Calu3 (cell line): Measurements from ENCODE around the gene EFR3B. TPM values are rescaled to one million over a fixed set of nuclear protein-coding genes. Genes with fewer than 3 reads are reported as not detected.

ENCODE experiments used
- BruUV-seq: library from RNA; stranded (reverse); fragments of 400-500 nt; replicated peaks from 2 replicates; lab custom pipeline; 2021; lab: Mats Ljungman, UMichigan
- CTCF ChIA-PET: fragments of 300-600 bp; sonication (Branson Sonifier 250); formaldehyde crosslinking; loops from one replicate; lab custom pipeline; 2022; ENCODE audit warnings: antibody characterized with exemption; lab: Charles Lee
- DNase-seq: peaks from one replicate; pipeline ENCODE4 v3.0.0; 2022
- H3K27ac Mint-ChIP-seq: one replicate; pipeline ENCODE4 v1.8.0; 2022; ENCODE audit warnings: mixed read lengths; ENCODE audit not compliant: unreplicated experiment
- H3K27me3 Mint-ChIP-seq: one replicate; pipeline ENCODE4 v1.8.0; 2022; ENCODE audit warnings: mixed read lengths; ENCODE audit not compliant: unreplicated experiment
- H3K36me3 Mint-ChIP-seq: one replicate; pipeline ENCODE4 v1.8.0; 2022; ENCODE audit warnings: mild to moderate bottlenecking, moderate library complexity, mixed read lengths; ENCODE audit not compliant: insufficient read depth, unreplicated experiment
- H3K4me1 Mint-ChIP-seq: one replicate; pipeline ENCODE4 v1.8.0; 2022; ENCODE audit warnings: mild to moderate bottlenecking, low read depth, mixed read lengths; ENCODE audit not compliant: unreplicated experiment
- H3K4me3 Mint-ChIP-seq: one replicate; pipeline ENCODE4 v1.8.0; 2022; ENCODE audit warnings: mild to moderate bottlenecking, low read depth, moderate library complexity, mixed read lengths; ENCODE audit not compliant: unreplicated experiment
- H3K9me3 Mint-ChIP-seq: one replicate; pipeline ENCODE4 v1.8.0; 2022; ENCODE audit warnings: low read depth, mixed read lengths; ENCODE audit not compliant: unreplicated experiment
- intact Hi-C: fragments of 100-400 bp; cut with micrococcal nuclease; formaldehyde crosslinking; loops from one replicate; pipeline ENCODE4 v1.10.0; 2022; ENCODE audit not compliant: unreplicated experiment
- total RNA-seq: library from RNA; stranded (reverse); gene quantifications from 2 replicates; pipeline ENCODE4 v1.2.3, GENCODE V29; 2022
- TF ChIP-seq, protein P1 (sequence below): fragments of 200-600 bp; IDR thresholded peaks from one replicate; pipeline ENCODE4 v1.8.0; 2022; ENCODE audit warnings: antibody characterized with exemption; ENCODE audit not compliant: unreplicated experiment

Gene EFR3B
- total RNA-seq, 1 experiment from 2014 or later, result 0.17 TPM

DNA sequence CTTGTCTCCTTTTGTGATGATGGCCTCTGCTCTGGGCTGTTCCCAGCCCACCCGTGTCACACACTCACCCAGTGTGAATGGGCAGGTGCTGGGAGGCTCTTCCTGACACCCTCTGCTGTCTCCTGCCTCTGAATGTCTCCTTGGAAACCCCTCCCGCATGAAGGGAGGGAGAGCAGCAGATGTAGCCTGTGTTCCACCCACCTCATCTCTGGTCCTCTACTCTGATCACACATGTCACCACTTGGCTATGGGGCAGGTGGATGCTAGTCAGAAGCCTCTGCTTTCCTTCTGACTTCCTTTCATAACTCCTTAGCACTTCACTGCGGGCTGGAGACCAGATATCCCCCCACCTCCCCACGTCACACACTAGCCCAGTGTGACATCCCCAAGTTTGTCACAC lies 23.9 kb downstream of the EFR3B start:
- Mint-ChIP-seq H3K4me3 (no peak overlapping the region), H3K9me3 (peaks cover 3% of the 10 kb centered on the region), H3K27ac (no peak overlapping the region), H3K4me1 (no peaks in the 10 kb centered on the region), H3K27me3 (peaks cover 13% of the 10 kb centered on the region), H3K36me3 (no peaks in the 10 kb centered on the region)
- no TSS peak for BruUV-seq
- intact Hi-C loops, result no loop called here
- TF ChIP-seq, protein P1, sequence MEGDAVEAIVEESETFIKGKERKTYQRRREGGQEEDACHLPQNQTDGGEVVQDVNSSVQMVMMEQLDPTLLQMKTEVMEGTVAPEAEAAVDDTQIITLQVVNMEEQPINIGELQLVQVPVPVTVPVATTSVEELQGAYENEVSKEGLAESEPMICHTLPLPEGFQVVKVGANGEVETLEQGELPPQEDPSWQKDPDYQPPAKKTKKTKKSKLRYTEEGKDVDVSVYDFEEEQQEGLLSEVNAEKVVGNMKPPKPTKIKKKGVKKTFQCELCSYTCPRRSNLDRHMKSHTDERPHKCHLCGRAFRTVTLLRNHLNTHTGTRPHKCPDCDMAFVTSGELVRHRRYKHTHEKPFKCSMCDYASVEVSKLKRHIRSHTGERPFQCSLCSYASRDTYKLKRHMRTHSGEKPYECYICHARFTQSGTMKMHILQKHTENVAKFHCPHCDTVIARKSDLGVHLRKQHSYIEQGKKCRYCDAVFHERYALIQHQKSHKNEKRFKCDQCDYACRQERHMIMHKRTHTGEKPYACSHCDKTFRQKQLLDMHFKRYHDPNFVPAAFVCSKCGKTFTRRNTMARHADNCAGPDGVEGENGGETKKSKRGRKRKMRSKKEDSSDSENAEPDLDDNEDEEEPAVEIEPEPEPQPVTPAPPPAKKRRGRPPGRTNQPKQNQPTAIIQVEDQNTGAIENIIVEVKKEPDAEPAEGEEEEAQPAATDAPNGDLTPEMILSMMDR, result no peak
- no peak for DNase-seq
- CTCF ChIA-PET, result interaction anchor here (0.6 kb wide), 1 partner anchor 243 kb away, joined by 5 read pairs; no protein-coding TSS in a partner anchor

DNA sequence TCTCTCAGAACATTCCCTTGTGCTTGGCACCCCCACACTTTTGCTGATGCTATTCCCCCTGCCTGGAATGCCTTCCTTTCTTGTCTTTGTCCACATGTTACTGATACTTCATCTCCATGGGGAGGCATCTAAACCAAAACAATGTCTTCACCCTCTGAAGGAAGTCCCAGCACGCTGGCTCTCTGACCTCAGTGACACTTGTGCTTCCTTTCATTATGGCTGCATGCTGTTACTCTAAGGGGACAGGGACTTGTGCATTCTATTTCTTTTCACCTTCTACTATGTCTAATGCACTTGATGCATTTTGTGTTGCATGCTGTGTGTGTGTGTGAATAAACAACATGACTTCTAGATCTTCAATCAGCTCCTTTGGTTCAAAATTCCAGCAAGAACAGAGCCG lies 24.6 kb downstream of the EFR3B start:
- DNase-seq, result no peak
- H3K4me1 Mint-ChIP-seq, result no peaks in the 10 kb centered on the region
- CTCF ChIA-PET, result no interaction called here
- BruUV-seq, result no TSS peak
- H3K36me3 Mint-ChIP-seq, result no peaks in the 10 kb centered on the region
- H3K4me3 Mint-ChIP-seq, result no peak overlapping the region
- TF ChIP-seq, protein P1, result no peak
- H3K27me3 Mint-ChIP-seq, result peaks cover 20% of the 10 kb centered on the region
- intact Hi-C loops, result no loop called here
- H3K9me3 Mint-ChIP-seq, result peaks cover 3% of the 10 kb centered on the region
- no peak overlapping the region for H3K27ac Mint-ChIP-seq

DNA sequence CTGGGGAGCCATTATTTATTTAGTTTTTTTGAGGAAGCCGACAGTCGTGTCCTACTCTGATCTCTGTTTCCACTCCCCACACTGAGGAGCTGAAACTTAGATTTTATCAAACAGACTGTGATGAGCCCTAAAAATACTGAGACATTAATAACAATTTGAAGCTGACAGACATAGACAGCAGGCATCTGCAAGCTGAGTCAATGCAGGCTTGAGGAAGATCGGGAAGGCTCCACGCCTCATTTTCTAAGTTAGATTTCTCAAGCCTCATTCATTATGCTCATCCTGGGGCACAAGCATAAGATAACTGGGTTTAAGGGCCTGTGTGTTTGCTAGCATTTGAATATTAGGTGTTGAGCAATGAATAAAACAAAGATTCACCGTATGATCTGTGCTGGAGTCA lies 26.3 kb downstream of the EFR3B start:
- Mint-ChIP-seq H3K27me3 (peaks cover 28% of the 10 kb centered on the region), H3K36me3 (no peaks in the 10 kb centered on the region), H3K4me1 (no peaks in the 10 kb centered on the region), H3K9me3 (peaks cover 3% of the 10 kb centered on the region), H3K4me3 (no peak overlapping the region), H3K27ac (no peak overlapping the region)
- BruUV-seq, result no TSS peak
- intact Hi-C loops, result no loop called here
- no peak for DNase-seq
- CTCF ChIA-PET, result interaction anchor here (0.6 kb wide), 1 partner anchor 17 kb away, joined by 3 read pairs; no protein-coding TSS in a partner anchor
- TF ChIP-seq, protein P1, result no peak

DNA sequence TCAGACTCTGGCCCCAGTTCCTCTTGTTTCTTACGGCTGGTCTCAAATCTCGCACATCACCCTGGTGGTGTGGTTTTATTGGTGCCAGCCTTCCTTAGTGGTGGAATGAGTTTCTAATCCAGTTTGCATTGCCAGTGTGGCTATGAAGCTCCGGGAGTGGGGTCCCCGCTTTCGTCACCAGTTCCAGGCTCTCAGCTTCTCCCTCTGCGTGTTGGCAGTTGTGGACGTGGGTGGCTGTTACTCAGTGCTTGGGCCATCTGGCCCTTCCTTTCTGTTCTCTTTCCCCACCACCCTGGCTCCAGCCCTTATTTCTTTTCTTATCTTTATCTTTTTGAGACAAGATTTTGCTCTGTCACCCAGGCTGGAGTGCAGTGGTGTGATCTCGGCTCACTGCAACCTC lies 30.1 kb downstream of the EFR3B start:
- CTCF ChIA-PET, result interaction anchor here (0.6 kb wide), 1 partner anchor 196 kb away, joined by 3 read pairs; no protein-coding TSS in a partner anchor

More for the DNA sequence above, 30.1 kb downstream of the EFR3B start:
- TF ChIP-seq, protein P1, result no peak
- Mint-ChIP-seq H3K27me3 (peaks cover 37% of the 10 kb centered on the region), H3K9me3 (no peaks in the 10 kb centered on the region), H3K36me3 (no peaks in the 10 kb centered on the region), H3K4me3 (no peak overlapping the region), H3K4me1 (no peaks in the 10 kb centered on the region), H3K27ac (no peak overlapping the region)
- intact Hi-C loops, result no loop called here
- no TSS peak for BruUV-seq
- DNase-seq, result no peak
